AG04450 (cell line): Measurements from ENCODE around the gene SPOUT1. TPM values are rescaled to one million over a fixed set of nuclear protein-coding genes. Genes with fewer than 3 reads are reported as not detected.

Experiments used
- CTCF ChIA-PET: fragments of 300-600, 350-600 bp; formaldehyde crosslinking; extraction: SDS; loops from one replicate; lab custom pipeline; 2022; ENCODE audit warnings: antibody characterized with exemption, inconsistent platforms; lab: Charles Lee
- POLR2A ChIA-PET: fragments of 350-600 bp; formaldehyde crosslinking; extraction: SDS; loops from one replicate; lab custom pipeline; 2021; ENCODE audit warnings: antibody characterized with exemption, inconsistent platforms; lab: Yijun Ruan, JAX
- DNase-seq: peaks from one replicate; pipeline ENCODE4 v3.0.0-alpha.2; 2011; ENCODE audit warnings: low read depth, low spot score
- H3K27ac ChIP-seq: one replicate; pipeline ENCODE4 v1.5.1; 2012; ENCODE audit warnings: low read depth, low read length, control low read depth
- H3K27me3 ChIP-seq: one replicate; pipeline ENCODE4 v1.6.0; 2012; ENCODE audit warnings: low read length; ENCODE audit not compliant: control insufficient read depth, insufficient read depth
- H3K4me3 ChIP-seq: 2 replicates; pipeline ENCODE4 v1.5.1; 2011; ENCODE audit warnings: mild to moderate bottlenecking, low read depth, low read length, control low read depth
- H3K9me3 ChIP-seq: 2 replicates; pipeline ENCODE4 v1.5.1; 2012; ENCODE audit warnings: low read length; ENCODE audit not compliant: control insufficient read depth, insufficient read depth
- polyA plus RNA-seq: library from polyadenylated mRNA; depleted of rRNA; stranded (reverse); fragments of >200 nt; gene quantifications from 2 replicates; pipeline ENCODE4 v1.2.3, GENCODE V29; 2011
- TF ChIP-seq, protein P1 (sequence below): IDR thresholded peaks from 2 replicates; pipeline ENCODE4 v1.5.1; 2011; ENCODE audit warnings: low read depth, low read length, control low read depth, inconsistent platforms

Gene SPOUT1
- polyA plus RNA-seq, 1 experiment: 19.1 TPM

DNA sequence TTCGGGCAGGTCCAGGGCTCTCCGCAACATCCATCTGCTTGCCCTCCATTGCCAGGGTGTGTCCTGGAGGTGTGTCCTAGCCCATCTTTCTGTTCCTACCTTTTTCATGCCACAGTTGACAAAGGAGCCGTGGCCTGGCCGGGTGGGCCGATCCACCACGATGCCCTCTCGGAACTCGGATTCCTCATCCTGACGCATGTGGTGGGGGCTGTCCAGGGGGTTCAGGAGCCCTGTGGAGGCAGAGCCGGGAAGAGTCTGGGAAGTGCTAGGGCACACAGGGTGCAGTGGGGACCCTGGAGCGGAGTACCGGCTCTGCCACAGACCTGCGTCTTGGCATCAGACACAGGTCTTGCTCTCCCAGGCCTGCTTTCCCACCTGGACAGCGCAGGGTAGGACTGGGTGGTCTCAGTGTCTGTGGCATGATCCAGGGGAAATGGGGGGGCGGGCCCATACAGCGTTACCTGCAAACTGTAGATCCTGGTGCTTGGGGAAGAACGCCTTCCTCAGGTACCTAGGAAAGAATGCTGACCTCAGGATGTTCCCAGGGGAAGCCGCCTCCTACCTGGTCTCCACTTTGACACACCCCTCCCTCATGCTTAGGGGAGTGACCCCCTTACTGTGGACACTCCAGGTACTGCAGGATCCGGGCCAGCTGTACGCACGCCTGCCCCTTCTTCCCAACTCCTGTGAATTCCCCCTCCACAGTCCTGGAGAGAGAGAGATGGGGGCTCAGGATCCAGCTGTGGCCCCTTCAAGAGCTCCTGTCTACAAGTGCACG lies 3.5 kb downstream of the SPOUT1 start:
- TF ChIP-seq, protein P1, sequence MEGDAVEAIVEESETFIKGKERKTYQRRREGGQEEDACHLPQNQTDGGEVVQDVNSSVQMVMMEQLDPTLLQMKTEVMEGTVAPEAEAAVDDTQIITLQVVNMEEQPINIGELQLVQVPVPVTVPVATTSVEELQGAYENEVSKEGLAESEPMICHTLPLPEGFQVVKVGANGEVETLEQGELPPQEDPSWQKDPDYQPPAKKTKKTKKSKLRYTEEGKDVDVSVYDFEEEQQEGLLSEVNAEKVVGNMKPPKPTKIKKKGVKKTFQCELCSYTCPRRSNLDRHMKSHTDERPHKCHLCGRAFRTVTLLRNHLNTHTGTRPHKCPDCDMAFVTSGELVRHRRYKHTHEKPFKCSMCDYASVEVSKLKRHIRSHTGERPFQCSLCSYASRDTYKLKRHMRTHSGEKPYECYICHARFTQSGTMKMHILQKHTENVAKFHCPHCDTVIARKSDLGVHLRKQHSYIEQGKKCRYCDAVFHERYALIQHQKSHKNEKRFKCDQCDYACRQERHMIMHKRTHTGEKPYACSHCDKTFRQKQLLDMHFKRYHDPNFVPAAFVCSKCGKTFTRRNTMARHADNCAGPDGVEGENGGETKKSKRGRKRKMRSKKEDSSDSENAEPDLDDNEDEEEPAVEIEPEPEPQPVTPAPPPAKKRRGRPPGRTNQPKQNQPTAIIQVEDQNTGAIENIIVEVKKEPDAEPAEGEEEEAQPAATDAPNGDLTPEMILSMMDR: no peak
- Histone ChIP-seq H3K27ac (no peak overlapping the region), H3K4me3 (no peak overlapping the region), H3K27me3 (no peaks in the 10 kb centered on the region), H3K9me3 (no peaks in the 10 kb centered on the region; the same call in 1 of the 2 replicates)
- no peak for DNase-seq
- ChIA-PET POLR2A (interaction anchor here (1.1 kb wide), 1 partner anchor 8 kb away, joined by 3 read pairs; the partner anchor contains the start of gene ENDOG), CTCF (interaction anchor here (3.0 kb wide), 1 partner anchor 8 kb away, joined by 24 read pairs; the partner anchor contains the start of gene ENDOG)

DNA sequence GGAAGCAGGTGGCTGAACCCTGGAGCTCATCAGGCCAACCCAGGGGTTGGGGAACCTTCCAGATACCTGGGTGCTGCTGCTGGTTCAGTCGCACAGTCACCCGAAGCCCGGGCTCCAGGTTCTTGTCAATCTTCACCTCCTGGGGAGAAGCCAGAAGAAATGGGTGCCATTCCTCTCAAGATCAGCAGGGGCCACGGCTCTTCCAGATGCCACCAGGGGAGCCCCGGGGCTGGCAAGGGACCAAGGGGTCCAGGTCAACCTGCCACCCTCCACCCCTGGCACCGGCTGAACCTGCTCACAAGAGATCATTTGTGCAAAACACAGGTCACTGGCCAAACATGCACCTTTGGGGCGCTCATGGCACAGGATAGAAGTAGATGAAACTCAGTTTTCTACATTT lies 4.7 kb downstream of the SPOUT1 start:
- H3K27me3 ChIP-seq: no peaks in the 10 kb centered on the region
- DNase-seq: no peak
- TF ChIP-seq, protein P1: no peak
- H3K27ac ChIP-seq: no peak overlapping the region
- H3K9me3 ChIP-seq: no peaks in the 10 kb centered on the region; the same call in 1 of the 2 replicates
- H3K4me3 ChIP-seq: no peak overlapping the region
- ChIA-PET POLR2A (no interaction called here), CTCF (interaction anchor here (0.6 kb wide), 1 partner anchor 203 kb away, joined by 6 read pairs; the partner anchor contains the start of gene SH3GLB2)

DNA sequence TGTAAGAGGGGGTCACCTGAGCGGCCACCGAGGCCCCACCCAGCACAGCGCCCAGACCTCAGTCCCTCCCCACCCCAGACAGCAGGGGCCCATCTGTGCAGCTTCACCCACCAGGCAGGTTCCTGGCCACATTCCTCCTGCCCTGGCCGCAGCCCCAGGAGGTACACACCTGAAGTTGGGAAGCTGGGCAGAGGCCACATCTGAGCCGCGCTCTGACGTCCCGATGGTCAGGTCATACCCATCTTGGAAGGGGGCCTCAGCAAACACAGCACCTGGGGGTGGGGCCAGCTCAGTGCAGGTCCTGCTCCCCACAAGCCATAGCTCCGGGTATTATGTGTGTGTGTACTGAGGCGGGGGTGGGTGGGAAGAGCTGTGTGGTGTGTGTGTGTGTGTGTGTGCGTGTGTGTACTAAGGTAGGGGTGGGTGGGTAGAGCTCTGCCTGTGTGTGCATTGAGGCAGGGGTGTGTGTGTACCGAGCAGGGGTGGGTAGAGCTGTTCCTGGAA lies 5.6 kb downstream of the SPOUT1 start:
- no peaks in the 10 kb centered on the region for H3K27me3 ChIP-seq
- CTCF ChIA-PET: interaction anchor here (0.6 kb wide), 1 partner anchor 105 kb away, joined by 3 read pairs; no protein-coding TSS in a partner anchor
- POLR2A ChIA-PET: no interaction called here
- TF ChIP-seq, protein P1: no peak
- no peak overlapping the region for H3K27ac ChIP-seq
- no peak for DNase-seq
- no peak overlapping the region for H3K4me3 ChIP-seq
- no peaks in the 10 kb centered on the region for H3K9me3 ChIP-seq

DNA sequence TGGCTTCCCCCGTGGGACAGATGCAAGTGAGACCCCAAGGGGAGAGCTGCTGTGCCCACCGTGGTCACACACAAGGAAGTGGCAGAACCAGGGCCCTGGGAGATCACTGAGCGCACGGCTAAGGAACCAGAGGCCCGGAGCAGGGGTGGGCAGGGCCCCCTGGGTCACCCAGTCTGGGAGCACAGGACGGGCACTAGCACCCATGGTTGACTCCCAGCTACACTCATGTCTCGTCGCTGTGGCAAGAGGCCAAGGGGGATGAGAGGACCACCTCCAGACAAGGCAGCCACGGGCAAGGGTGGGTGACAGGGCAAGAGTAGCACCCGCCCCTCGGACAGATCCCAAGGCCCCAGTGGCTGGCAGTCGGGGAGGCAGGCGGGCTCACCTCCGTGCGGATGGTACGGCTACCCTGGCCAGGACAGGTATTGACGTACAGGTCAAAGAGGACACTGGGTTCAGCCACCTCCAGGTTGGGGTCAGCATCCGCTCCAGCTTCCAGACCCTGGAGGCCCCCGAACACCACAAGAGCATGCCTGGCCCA lies 6.2 kb downstream of the SPOUT1 start:
- Histone ChIP-seq H3K4me3 (no peak overlapping the region), H3K27me3 (no peaks in the 10 kb centered on the region), H3K9me3 (no peaks in the 10 kb centered on the region), H3K27ac (no peak overlapping the region)
- CTCF ChIA-PET: no interaction called here
- POLR2A ChIA-PET: no interaction called here
- DNase-seq: no peak
- TF ChIP-seq, protein P1: no peak
